UCSD-AML1 (cell line): ENCODE measurements around the gene GRAMD1A.
A peak's percentile ranks its signal among the peaks of the same experiment; 100 is the strongest.
"Not testable (repeated sequence)": the region's sequence is repeated elsewhere in the genome, so short reads cannot be mapped to it uniquely, and the experiment has no call there.

Source experiments
- DNase-seq: peaks from one replicate; lab custom pipeline; 2025; ENCODE audit not compliant: unreplicated experiment; lab: John Stamatoyannopoulos, UW

Gene GRAMD1A

DNA sequence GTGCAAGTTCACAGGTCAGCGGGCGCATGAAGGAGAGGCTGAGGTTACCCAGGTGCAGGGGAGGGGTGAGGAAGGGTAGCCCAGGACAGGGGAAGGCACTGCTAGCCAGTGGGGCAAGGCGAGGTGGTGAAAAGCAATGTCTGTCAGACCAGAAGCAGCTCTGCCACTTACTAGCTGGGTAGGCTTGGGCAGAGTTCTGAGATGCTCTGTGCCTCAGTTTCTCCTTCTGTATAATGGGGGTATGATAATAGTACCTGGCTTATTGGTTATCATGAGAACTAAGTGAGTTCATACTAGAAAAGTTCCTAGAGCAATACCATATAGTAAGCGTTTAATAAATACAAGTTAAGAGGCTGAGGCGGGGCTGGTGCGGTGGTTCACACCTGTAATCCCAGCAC lies 15.8 kb downstream of the GRAMD1A start:
- DNase-seq: no peak

DNA sequence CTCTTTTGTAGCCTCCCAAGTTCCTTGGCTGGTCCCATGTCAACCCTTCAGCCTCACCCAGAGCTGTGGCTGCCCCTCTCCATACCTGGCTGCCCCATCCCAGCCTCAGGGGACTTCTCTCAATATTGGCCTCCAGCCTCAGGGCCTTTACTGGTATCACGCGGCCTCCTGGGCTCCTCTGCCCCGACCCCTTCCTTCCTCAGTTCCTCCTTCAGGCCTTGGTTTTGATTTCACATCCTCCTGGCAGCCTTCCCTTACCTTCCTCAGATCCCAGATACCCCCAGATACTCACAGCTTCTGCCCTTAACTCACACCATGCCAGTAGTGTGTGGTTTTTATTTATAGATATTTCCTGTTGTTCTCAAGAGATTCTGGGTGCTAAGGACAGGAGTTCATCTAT lies 17.4 kb downstream of the GRAMD1A start:
- no peak for DNase-seq

DNA sequence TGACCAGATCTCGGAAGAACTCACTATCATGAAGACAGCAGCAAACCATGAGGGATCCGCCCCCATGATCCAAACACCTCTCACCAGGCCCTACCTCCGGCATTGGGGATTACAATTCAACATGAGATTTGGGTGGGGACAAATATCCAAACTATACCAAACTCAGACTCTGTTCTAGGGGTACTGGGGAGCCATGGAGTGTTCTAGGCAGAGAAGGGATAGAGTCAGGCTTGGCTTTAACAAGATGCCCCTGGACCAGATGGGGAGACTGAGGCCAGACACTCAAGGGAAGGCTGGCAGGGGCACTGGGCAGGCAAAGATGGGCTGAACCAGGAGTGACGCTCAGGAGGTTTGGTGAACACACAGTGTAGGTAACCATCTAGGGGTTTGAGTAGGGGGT lies 18.3 kb downstream of the GRAMD1A start:
- DNase-seq: no peak

DNA sequence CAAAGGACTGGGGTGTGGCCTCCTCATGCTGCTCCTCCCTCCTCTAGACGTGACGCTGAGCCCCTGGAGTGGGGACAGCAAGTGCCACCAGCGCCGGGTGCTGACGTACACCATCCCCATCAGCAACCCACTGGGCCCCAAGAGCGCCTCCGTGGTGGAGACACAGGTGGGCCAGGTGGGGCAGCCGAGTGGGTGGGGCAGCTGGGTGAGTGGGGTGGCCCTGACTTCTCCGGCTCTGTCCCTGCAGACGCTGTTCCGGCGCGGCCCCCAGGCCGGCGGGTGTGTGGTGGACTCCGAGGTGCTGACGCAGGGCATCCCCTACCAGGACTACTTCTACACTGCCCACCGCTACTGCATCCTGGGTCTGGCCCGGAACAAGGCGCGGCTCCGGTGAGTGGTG lies 19.0 kb downstream of the GRAMD1A start:
- no peak for DNase-seq

DNA sequence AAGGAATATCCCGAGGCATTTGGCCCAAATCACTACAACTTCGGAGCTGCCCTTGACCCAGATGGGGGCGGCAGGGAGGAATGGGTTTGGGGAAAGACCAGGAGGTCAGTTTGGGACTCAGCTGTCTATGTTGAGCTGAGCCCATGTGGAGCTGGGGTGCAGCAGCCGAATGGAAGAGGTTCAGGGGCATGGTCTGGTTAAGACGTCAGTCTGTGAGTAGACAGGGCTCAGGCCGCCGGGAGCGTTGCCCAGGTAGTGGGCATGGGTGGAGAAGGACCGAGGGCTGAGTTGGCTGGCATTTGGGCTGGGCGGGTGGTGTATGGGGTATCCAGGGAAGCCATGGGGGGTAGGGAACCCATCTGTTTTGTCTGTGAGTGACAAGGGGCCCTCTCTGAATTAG lies 20.9 kb downstream of the GRAMD1A start:
- DNase-seq: no peak

DNA sequence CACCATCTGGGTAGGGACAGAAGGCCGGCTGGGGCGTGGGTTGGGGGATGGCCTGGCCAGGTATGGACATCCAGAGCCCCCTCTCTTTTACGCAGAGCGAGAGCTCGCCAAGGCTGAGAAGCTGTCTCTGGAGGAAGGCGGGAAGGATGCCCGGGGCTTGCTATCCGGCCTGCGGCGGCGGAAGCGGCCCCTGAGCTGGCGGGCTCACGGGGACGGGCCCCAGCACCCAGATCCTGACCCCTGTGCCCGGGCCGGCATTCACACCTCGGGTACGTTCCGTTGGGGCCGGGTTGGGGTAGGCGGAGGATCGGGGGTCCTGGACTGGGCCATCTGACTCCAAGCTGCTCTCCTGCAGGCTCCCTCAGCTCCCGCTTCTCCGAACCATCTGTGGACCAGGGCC lies 21.5 kb downstream of the GRAMD1A start:
- no peak for DNase-seq

DNA sequence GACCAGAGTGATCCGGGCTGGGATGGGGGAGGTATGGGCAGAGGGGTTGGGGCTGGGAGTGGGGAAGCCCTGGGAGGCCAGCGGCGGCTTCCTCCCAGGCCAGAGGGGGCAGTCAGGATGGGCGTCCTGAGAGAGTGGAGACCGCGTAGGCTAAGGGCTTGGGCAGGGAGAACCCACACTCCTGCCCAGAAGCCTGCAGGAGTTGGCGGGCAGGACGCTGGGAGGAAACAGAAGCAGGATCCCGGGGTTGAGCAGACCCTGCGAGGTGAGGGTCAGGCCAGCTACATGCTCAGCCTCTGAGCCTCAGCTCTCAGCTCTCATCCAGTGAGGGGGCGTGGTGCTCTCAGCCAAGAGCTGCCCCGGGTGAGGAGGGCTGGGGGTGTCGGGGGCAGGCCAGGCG lies 22.3 kb downstream of the GRAMD1A start:
- peak; percentile 43 for DNase-seq

DNA sequence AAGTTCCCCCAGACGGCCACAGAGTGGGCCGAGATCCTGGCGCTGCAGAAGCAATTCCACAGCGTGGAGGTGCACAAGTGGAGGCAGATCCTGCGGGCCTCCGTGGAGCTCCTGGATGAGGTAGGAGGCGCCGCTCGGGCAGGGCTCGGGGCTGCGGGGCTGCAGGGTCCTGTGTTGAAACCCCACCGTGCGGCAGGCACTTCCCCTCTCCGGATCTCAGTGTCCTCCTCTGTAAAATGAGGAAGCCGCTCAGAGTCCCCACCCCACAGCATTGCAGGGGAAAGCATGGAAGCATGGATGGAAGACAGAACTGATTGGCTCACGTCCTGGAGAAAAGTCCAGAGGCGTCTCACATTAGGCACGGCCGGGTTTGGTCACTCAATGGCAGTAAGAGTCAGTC lies 23.3 kb downstream of the GRAMD1A start:
- no peak for DNase-seq

DNA sequence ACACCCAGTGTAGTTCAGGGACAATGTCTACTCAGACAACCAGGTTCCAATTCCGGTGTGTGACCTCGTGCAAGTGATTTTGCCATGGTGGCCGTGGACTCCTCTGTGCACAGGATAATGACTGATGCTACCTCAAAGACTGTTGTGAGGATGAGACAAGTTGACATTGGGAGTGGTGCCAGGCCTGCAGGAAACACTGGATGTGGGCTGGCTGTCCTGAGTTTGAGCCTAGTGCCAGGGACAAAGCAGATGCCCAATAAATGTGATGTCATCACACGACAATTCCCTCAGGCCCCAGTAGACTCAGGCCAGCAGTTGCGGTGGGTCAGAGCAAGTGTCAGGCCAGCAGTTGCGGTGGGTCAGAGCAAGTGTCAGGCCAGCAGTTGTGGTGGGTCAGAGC lies 24.0 kb downstream of the GRAMD1A start:
- DNase-seq: no peak

DNA sequence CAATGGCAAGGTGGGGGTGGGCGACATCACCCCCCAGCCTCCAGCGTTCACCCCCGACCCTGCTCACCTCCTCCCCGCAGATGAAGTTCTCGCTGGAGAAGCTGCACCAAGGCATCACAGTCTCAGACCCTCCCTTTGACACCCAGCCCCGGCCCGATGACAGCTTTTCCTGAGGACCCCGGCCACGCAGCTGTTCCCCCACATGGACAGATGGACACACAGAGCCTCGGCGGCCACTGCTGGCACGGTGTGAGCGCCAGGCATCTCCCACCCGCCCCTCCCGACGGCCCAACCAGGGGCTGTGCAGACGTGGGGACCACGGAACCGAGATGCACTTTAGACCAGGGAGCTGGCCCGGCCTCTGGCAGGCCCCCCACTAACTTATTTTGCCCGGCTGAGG lies 25.8 kb downstream of the GRAMD1A start:
- DNase-seq: no peak

DNA sequence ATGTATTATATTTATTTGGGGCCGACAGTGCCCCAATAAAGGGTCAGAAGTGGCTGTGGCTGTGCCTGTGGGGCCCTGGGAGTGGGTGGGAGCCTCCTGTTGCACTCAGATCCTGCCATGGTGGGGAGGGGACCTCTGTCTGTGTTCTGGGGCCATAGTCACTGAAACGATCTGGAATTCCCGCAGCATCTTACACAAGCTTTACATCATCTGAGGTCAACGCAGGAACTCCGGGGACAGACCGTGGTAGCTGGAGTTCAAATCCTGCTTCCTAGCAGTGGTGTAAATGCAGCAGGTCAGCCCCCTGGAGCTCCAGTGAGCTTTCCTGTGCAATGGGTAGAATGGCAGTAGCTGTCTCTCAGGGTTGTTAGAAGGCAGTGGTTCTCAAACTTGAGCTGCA lies 26.3 kb downstream of the GRAMD1A start:
- no peak for DNase-seq

DNA sequence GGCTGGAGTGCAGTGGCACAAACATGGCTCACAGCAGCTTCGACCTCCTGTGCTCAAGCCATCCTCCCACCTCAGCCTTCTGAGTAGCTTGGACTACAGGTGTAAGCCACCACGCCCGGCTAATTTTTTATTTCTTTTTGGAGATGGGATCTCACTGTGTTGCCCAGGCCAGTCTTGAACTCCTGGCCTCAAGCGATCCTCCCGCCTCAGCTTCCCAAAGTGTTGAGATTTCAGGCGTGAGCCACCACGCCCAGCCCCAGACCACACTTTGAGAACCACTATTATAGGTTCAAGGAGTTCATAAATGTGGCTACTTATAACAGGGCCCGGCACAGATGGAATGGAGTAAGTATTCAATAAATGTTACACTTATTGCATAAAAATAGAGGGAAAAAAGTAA lies 26.9 kb downstream of the GRAMD1A start:
- DNase-seq: no peak

DNA sequence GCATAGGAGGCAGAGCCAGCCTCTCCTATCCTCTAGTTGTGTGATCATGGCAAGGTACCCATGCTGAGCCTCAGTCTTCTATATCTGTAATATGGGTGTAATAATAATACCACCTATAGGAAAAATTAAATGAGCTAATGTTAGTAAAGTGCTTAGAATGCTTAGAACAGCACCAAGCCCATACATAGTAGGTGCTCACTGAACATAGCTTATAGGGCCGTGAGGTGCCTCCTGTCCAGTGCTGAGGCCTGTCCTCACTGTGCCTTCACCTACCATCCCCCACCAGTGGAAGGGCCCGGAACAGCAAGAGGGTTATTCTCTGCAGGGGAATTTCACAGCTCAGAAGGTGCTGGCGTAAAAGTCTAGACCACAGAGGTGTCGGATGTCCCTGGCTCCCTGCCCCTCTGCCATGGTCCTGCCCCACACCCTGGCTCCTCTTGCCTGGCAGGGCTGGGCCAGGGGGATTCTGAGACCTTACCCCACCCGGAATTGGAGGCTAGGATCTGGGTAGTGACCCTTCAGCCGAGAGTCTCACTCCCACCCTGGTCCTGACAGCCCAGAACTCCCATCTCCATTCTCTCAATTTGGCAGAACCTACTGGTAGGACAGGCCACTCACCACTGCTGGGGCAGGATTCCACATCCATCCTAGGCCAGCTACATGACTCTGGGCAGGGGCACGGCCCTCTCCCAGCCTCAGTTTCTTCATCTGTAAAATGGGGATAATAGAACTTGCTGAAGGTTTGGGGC lies 27.9 kb downstream of the GRAMD1A start:
- DNase-seq: no peak

DNA sequence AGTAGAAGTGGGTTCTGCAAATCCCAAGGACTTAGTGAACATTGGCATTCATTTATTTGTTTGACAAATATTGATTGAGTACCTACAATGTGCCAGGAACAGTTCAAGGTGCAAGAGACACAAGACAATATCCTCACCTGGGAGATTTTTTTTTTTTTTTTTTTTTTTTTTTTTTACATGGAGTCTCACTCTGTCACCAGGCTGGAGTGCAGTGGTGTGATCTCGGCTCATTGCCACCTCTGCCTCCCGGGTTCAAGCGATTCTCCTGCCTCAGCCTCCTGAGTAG lies 28.4 kb downstream of the GRAMD1A start:
- DNase-seq: not testable (repeated sequence)

DNA sequence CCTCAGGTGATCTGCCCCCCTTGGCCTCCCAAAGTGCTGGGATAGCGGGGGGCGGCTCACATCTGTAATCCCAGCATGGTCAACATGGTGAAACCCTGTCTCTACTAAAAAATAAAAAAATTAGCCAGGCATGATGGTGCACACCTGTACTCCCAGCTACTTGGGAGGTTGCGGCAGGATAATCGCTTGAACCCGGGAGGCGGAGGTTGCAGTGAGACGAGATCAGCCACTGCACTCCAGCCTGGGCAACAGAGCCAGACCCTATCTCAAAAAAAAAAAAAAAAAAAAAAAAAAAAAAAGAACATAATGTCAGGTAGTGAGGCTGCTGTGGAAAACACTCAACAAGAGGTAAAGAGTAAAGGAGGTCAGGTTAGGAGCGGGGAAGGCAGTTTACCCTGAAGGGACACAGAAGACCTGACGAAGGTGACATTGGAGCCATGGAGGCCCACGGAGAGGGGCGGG lies 29.2 kb downstream of the GRAMD1A start:
- not testable (repeated sequence) for DNase-seq

DNA sequence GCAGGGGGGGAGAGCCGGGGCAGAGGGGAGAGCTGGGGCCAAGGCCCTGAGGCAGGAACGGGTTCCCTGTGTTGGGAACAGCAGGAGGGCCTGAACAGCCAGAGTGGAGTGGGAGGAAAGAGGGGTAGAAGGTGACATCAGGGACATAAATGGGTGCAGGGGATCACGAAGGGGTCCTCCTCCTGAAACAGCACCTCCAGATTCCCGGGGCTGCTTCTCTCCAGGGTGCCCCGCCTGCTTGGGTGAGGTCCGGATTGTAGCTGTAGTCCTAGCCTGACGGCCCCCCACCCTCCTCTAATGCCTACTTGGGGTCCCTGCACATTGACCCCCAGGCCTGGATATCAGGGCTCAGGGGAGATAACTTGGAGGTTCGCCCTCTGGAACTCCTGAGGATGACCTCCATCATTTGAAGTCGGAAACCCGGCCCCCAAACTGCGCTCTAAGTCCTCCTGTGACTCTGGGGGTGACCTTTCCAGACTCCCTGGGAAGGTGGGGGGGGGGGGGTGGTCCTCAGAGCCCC lies 29.7 kb downstream of the GRAMD1A start:
- DNase-seq: no peak

DNA sequence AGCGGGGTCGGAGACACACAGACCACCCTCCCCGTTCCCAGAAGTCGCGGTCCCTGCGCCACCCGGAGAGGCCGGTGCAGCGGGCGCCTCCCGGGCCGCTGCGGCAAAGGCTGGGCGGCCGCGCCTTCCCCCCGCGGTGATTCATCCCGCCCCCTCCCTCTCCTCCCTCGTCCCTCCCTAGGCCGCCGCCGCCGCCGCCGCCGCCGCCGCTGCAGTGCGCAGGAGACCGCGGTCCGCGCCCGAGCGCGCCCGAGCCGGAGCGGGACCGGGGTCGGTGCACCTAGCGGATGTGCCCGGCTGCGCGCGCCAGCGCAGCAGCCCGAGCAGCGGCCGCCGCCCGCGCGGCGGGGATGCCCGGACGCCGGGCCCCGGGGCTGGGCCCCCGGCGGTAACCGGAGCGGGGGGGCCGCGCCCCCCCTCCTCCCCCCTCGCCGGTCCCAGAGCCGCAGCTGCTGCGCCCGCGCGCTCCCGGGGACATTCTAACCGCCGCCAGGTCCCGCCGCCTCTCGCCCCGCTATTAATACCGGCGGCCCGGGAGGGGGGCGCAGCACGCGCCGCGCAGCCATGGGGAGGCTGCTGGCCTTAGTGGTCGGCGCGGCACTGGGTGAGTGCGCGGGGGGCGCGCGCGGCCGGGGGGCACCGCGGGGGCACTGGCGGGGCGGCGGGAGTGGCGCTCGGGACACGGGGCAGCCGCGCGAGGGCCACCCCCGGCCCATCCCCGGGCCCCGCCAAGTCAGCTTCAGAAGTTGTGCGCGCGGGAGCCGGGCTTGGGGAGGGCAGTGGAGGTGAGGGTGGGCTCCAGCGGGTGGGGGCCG lies 30.3 kb downstream of the GRAMD1A start, which contains the start of gene SCN1B:
SCN1B (plus strand) TSS at position 214 of the 815 bp plus-strand sequence; CDS start at position 565, 351 bp downstream.
- peak; percentile 52 for DNase-seq

DNA sequence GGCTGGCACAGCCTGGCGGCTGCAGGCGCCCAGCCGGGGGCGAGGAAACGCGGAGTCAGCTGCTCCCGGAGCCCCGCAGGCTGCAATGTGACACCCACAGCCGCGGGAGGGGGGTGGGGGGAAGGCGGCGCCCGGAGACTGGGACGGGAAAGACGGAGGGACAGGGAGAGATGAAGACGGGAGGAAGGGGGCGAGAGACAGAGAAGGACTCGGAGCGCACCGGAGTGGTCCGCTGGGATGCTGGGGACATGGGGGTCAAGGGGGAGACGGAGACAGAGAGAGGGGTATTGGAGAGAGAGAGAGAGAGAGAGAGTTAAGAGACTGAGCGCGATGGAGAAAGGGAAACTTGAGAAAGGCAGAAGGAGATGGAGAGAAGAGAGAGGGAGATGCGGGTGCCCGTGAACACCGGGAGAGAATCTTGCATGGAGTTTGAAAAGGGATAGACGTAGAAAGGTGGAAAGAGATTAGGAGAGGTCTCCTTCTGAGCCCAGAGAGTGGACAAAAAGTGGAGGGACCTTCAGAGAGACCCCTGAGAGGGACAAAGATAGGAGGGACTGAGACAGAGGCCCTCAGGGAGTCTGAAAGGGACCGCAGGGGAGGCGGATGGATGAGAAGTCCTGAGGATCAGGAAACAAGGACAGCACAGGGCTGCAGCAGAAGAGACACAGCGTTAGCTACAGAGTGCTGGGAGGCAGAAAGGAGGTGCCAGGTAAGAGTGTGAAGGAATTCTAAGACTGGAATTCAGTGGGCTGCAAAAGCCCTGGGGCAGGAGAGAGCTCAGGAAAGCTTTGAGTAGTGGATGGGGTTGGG lies 31.2 kb downstream of the GRAMD1A start:
- DNase-seq: no peak

DNA sequence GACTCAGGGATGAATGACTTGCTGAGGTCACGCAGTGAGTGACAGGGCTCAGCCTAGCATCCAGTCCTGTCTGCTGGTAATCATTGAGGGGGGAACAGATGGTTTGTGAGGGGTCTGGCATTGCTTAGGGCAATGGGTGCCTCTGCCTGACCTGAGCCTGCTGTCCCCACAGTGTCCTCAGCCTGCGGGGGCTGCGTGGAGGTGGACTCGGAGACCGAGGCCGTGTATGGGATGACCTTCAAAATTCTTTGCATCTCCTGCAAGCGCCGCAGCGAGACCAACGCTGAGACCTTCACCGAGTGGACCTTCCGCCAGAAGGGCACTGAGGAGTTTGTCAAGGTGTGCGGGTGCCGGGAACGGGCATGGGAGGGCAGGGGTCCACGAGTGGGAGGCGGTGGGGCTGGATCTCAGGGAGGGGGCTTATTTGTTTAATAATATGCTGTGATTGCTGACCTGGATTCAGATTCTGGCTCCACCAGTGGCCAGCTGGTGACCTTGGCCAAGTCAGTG lies 32.3 kb downstream of the GRAMD1A start:
- DNase-seq: no peak

DNA sequence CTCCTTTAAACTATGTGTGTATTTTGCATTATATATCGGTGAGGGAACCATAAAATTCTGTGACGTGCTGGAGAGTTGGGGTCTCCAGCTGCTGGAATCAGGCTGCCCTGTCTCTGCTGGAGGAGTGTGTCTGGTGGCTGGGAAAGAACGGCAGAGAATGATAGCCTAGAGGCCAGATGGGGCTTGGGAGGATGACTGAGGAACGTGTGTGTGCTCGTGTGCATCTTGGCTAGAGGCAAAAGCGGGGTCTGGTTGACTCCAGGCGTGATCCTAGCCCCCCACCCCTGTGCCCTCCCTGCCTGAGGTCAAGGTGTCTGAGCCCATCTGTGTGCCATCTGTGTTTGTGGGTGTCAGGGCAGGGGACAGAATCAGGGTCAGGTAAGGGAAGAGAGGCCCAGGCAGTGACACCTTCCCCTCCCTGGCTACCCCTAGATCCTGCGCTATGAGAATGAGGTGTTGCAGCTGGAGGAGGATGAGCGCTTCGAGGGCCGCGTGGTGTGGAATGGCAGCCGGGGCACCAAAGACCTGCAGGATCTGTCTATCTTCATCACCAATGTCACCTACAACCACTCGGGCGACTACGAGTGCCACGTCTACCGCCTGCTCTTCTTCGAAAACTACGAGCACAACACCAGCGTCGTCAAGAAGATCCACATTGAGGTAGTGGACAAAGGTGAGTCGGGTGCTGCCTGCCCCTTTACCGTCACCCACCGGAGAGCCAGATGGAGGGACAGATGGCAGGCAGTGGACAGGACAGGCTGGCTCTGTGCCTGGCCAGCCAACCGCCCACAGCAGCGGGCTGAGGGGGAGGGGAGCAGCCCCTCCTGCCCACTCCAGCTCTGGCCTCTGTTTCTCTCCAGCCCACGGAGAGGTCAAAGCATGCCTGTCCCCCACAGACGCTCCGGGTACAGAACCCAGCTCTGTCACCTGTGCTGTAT lies 33.2 kb downstream of the GRAMD1A start:
- no peak for DNase-seq
